OCI-LY1 (cell line): ENCODE measurements around the gene KIAA0232.

Experiments used
- H2AFZ ChIP-seq: fragments of 200-600 bp; sonication (generic), shearing (Covaris generic); 2 replicates; pipeline ENCODE4 v1.6.0; 2014; ENCODE audit warnings: antibody characterized with exemption, mild to moderate bottlenecking, low read length
- H3F3A ChIP-seq: fragments of 200-600 bp; sonication (generic), shearing (Covaris generic); 2 replicates; pipeline ENCODE4 v1.6.0; 2014; ENCODE audit warnings: mild to moderate bottlenecking, antibody characterized with exemption, low read length, moderate library complexity; ENCODE audit not compliant: insufficient read depth
- H3K27ac ChIP-seq: fragments of 200-600 bp; sonication (generic); 2 replicates; pipeline ENCODE4 v1.5.1; 2014; ENCODE audit warnings: low read length, mixed run types, mild to moderate bottlenecking, low read depth; ENCODE audit not compliant: poor library complexity, severe bottlenecking
- H3K27me3 ChIP-seq: fragments of 200-600 bp; sonication (generic); 2 replicates; pipeline ENCODE4 v1.6.0; 2014; ENCODE audit warnings: antibody characterized with exemption, mild to moderate bottlenecking, low read length, moderate library complexity; ENCODE audit not compliant: insufficient read depth
- H3K36me3 ChIP-seq: fragments of 200-600 bp; sonication (generic); 2 replicates; pipeline ENCODE4 v1.6.1; 2014; ENCODE audit warnings: mild to moderate bottlenecking, antibody characterized with exemption, low read length, moderate library complexity, mixed read lengths; ENCODE audit not compliant: insufficient read depth
- H3K4me1 ChIP-seq: fragments of 200-600 bp; sonication (generic); 2 replicates; pipeline ENCODE4 v1.5.1; 2014; ENCODE audit warnings: mild to moderate bottlenecking, low read length, moderate library complexity; ENCODE audit not compliant: insufficient read depth, severe bottlenecking
- H3K4me2 ChIP-seq: fragments of 200-600 bp; sonication (generic), shearing (Covaris generic); 2 replicates; pipeline ENCODE4 v1.6.1; 2014; ENCODE audit warnings: low read length
- H3K4me3 ChIP-seq: fragments of 200-600 bp; sonication (generic); 2 replicates; pipeline ENCODE4 v1.5.1; 2014; ENCODE audit warnings: low read length, low read depth, mild to moderate bottlenecking, mixed read lengths; ENCODE audit not compliant: poor library complexity, severe bottlenecking
- H3K79me2 ChIP-seq: fragments of 200-600 bp; shearing (Covaris generic); 2 replicates; pipeline ENCODE4 v1.6.1; 2016; ENCODE audit warnings: mixed run types, low read length, mixed read lengths; ENCODE audit not compliant: insufficient read depth
- H3K9ac ChIP-seq: fragments of 200-600 bp; sonication (generic), shearing (Covaris generic); 2 replicates; pipeline ENCODE4 v1.6.1; 2014; ENCODE audit warnings: mild to moderate bottlenecking, low read length, mixed read lengths
- H3K9me2 ChIP-seq: fragments of 200-600 bp; sonication (generic), shearing (Covaris generic); 2 replicates; pipeline ENCODE4 v1.6.1; 2014; ENCODE audit warnings: low read depth, mild to moderate bottlenecking, low read length, mixed read lengths
- H3K9me3 ChIP-seq: fragments of 200-600 bp; shearing (Covaris generic); 2 replicates; pipeline ENCODE4 v1.6.1; 2014; ENCODE audit warnings: low read length, mixed read lengths
- H4K20me1 ChIP-seq: fragments of 200-600 bp; sonication (generic), shearing (Covaris generic); 2 replicates; pipeline ENCODE4 v1.6.0; 2016; ENCODE audit warnings: mild to moderate bottlenecking, low read length; ENCODE audit not compliant: insufficient read depth
- CTCF ChIP-seq: fragments of 200-600 bp; sonication (generic), shearing (Covaris generic); IDR thresholded peaks from 2 replicates; pipeline ENCODE4 v1.5.1; 2017; ENCODE audit warnings: mild to moderate bottlenecking, antibody characterized with exemption, low read length, moderate library complexity, mixed read lengths
- EZH2 ChIP-seq: fragments of 200-600 bp; sonication (generic), shearing (Covaris generic); IDR thresholded peaks from 2 replicates; pipeline ENCODE4 v1.8.0; 2017; ENCODE audit warnings: borderline replicate concordance, mixed run types, mild to moderate bottlenecking, antibody characterized with exemption, low read length, moderate library complexity, mixed read lengths

Gene KIAA0232

GRCh38 chr4:6758728-6759127, 23.8 kb upstream of the KIAA0232 start:
- Histone ChIP-seq H3K79me2 (no peaks in the 10 kb centered on the region), H4K20me1 (no peaks in the 10 kb centered on the region), H2AFZ (no peak overlapping the region), H3F3A (no peaks in the 10 kb centered on the region), H3K4me3 (no peak overlapping the region), H3K27ac (no peak overlapping the region), H3K27me3 (no peaks in the 10 kb centered on the region), H3K36me3 (no peaks in the 10 kb centered on the region), H3K4me1 (no peaks in the 10 kb centered on the region), H3K9me2 (no peaks in the 10 kb centered on the region), H3K9ac (no peak overlapping the region), H3K9me3 (no peaks in the 10 kb centered on the region), H3K4me2 (no peak overlapping the region)
- TF ChIP-seq CTCF (no peak), EZH2 (no peak)

- H3K36me3 ChIP-seq: no peaks in the 10 kb centered on the region
- H3F3A ChIP-seq: no peaks in the 10 kb centered on the region
- TF ChIP-seq CTCF (no peak), EZH2 (no peak)
- no peak overlapping the region for H3K9ac ChIP-seq
- H3K27ac ChIP-seq: no peak overlapping the region
- H3K9me2 ChIP-seq: no peaks in the 10 kb centered on the region
- no peaks in the 10 kb centered on the region for H3K4me1 ChIP-seq
- no peaks in the 10 kb centered on the region for H4K20me1 ChIP-seq
- no peak overlapping the region for H3K4me2 ChIP-seq
- no peak overlapping the region for H2AFZ ChIP-seq
- no peaks in the 10 kb centered on the region for H3K79me2 ChIP-seq
- H3K9me3 ChIP-seq: no peaks in the 10 kb centered on the region
- no peaks in the 10 kb centered on the region for H3K27me3 ChIP-seq
- no peak overlapping the region for H3K4me3 ChIP-seq
These were observed 21.7 kb upstream of the KIAA0232 start for GRCh38 chr4:6760865-6761264.

- no peaks in the 10 kb centered on the region for H3K4me1 ChIP-seq
- H3K4me3 ChIP-seq: no peak overlapping the region
- no peak overlapping the region for H3K9ac ChIP-seq
- H3K79me2 ChIP-seq: no peaks in the 10 kb centered on the region
- no peaks in the 10 kb centered on the region for H3K9me3 ChIP-seq
- no peak overlapping the region for H3K27ac ChIP-seq
- H3K36me3 ChIP-seq: no peaks in the 10 kb centered on the region
- H3K27me3 ChIP-seq: no peaks in the 10 kb centered on the region
- TF ChIP-seq EZH2: no peak
- no peak for TF ChIP-seq CTCF
- no peak overlapping the region for H2AFZ ChIP-seq
- H3K4me2 ChIP-seq: no peak overlapping the region
- no peaks in the 10 kb centered on the region for H3K9me2 ChIP-seq
- no peaks in the 10 kb centered on the region for H3F3A ChIP-seq
- no peaks in the 10 kb centered on the region for H4K20me1 ChIP-seq
These were observed 20.6 kb upstream of the KIAA0232 start for GRCh38 chr4:6761649-6762615.
